NOMO-1 (cell line): ENCODE measurements around the gene TASL.
"Not testable (repeated sequence)": the region's sequence is repeated elsewhere in the genome, so short reads cannot be mapped to it uniquely, and the experiment has no call there.

Source experiments
- DNase-seq, 2 experiments: peaks; one replicate each; lab custom pipeline; 2025; ENCODE audit not compliant: unreplicated experiment in 2 of 2; lab: John Stamatoyannopoulos, UW

The TASL gene

DNA sequence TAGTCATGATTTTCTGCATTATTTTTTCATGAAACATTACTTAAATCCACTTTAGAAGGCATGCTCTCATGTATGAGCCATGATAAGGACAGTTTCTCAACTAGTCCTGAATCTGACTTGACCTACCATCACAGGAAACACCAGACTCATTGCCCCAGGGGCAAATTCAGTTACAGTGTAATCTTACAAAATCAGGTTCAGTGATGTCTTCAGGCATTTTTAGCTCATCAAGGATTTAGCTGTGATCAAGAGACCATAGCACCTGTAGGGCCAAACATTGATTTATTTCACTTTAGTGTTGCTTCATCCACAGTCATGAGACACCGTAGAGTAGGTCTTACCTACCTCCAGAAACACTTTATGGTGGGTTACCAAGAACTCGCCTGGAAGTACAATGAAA is 3.1 kb upstream of the TASL start:
- DNase-seq = no peak

DNA sequence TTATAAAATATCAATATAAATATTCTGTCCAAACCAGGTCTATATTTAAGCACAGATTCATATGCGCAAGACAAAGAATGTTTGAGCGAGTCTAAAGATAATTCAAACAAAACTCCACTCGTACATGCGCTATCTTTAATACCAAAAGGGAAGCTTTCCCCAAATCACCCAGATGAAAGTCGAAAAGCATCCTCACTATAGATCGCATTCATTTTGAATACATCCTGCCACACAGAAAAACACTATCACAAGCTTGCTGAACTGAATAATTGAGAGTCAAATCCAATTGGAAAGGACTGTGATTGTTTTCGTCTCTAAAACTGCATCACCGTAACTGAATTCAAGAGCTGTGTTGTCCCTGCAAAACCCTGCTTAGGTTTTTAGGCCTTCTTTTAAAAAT is 685 bp downstream of the TASL start:
- DNase-seq = no peak

GRCh38 chrX:30573125-30573524 is 4.4 kb downstream of the TASL start:
- no peak for DNase-seq

DNA sequence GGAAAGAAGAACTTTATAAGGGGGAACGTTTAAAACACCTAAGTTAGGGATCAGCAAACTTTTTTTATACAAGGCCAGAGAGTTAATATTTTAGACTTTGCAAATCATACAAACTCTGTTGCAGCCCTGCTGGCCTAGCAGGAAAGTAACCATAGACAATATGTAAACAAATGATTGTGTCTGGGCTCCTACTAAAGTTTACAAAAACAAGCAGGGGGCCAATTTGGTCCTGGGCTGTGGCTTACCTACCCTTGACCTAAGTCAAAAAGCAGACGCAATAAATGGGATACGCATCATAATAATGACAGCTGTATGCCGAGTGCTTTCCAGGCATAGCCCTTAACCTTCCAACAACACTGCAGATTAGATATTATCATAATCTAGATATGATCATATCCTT is 4.9 kb downstream of the TASL start:
- no peak for DNase-seq

DNA sequence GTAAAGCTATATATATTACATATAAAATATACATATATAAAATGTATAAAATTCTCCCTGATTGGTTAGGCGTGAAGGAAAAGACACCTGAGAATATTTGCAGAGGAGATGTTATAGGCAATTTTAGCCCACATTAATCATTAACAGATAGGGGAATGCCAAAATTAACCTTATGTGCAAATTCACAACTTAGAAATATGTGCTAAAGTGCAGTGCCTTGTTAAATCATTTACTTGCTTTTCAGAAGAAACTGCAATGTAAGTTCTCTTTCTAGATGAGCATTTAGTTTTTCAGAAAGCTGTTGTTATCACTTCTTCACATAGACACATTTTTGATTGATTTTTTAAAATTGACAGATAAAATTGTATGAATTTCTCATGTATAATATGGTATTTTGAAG is 5.6 kb downstream of the TASL start:
- no peak for DNase-seq

GRCh38 chrX:30570505-30570904 is 7.1 kb downstream of the TASL start:
- no peak for DNase-seq

GRCh38 chrX:30568136-30568535 is 9.4 kb downstream of the TASL start:
- peak in 1 of 2 experiments; percentile 49 for DNase-seq

- not testable (repeated sequence) for DNase-seq
Measured at GRCh38 chrX:30563070-30563469, 14.5 kb downstream of the TASL start.

DNA sequence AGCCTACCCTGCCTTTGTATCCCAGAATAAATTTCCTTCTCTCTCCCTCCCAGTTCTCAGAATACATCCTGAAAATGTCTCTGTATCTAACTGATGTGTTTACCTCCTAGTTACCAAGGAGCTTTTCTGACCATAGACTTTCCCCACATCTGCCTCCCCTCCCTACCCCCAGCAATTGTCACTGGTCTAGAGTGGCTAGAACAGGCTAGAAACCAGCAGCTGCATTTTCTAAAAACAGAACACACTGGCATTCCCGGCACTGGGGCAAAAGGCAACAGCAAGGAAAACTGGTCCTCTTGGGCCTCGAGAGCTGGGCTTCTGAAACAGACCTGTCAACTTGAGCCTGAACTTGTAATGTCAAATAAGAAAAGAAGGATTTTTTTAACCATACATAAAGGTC is 16.4 kb downstream of the TASL start:
- no peak for DNase-seq

DNA sequence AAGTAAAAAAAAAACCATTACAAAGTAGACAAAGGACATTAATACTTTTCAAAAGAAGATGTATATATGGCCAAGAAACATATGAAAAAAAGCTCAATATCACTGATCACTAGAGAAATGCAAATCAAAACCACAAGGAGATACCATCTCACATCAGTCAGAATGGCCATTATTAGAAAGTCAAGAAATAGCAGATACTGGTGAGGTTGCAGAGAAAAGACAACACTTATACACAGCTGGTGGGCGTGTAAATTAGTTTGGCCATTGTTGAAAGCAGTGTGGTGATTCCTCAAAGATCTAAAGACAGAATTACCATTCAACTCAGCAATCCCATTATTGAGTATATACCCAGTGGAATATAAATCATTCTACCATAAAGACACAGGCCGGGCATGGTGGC is 39.3 kb downstream of the TASL start:
- no peak for DNase-seq

DNA sequence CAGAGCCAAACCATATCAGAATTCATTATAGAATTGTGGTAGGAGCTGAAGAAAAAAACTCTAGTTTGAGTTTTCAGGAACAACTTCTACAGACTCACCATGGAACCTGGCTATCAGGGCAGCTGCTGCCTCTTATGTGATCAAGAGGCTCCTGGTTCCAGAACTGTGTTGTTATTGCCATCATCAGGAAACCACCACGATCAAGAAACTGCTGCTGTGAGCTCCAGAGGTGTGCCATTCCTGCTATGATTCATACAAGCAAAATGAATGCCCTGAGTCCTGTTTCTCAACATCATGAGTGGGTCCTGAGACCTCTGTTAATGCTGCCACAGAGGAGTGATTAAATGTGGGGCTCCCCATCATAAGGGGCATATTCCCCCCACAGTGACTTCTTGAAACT is 43.7 kb downstream of the TASL start:
- DNase-seq = no peak

DNA sequence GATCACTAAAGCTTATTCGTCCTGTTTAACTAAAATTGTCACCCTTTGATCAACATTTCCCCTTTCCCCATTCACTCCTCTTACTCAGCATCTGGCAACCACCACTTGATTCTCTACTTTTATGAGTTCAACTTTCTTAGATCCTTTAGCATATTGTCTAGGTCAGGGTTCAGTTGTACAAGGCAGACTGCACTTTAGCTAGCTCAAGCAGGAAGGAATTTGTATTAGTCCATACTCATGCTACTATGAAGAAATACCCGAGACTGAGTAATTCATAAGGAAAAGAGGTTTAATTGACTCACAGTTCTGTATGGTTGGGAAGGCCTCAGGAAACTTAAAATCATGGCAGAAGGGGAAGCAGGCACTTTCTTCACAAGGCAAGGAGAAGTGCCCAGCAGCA is 44.3 kb downstream of the TASL start:
- DNase-seq = peak in 1 of 2 experiments; percentile 41

DNA sequence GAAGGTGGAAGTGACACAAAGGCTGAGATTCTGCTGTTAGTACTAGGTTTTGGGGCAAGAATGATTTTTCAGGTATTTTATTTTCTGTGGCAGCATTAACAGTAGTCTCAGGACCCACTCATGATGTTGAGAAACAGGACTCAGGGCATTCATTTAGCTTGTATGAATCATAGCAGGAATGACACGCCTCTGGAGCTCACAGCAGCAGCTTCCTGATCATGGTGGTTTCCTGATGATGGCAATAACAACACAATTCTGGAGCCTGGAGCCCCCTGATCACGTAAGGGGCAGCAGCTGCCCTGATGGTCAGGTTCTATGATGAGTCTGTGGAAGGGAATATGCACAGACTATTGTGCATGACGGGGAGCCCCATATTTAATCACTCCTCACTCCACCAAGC is 47.0 kb downstream of the TASL start:
- peak in 1 of 2 experiments; percentile 33 for DNase-seq

GRCh38 chrX:30525732-30526131 is 51.8 kb downstream of the TASL start:
- no peak for DNase-seq

GRCh38 chrX:30521440-30522182 is 56.0 kb downstream of the TASL start:
- DNase-seq = no peak

DNA sequence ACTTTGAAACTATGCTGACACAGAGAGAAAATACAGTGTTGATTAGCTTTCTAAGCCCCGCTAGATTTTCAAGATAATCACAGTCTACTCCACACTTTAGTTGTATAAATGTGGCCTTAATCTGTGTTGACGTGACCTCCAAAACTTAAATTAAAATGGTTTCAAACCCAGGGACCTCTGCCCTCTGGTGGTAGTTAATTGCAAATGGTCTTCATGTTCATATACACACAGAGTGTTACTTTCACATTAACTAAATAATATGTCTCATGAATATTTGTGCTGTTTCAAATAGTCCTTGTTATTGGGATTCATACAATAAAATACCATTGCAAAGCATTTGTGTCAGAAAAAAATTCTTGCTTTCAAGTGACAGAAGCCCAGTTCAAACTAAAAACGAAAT is 64.3 kb downstream of the TASL start:
- peak in 1 of 2 experiments; percentile 0 for DNase-seq
